OCI-LY3 (cell line): Measurements from ENCODE around the gene DAZAP1.

ENCODE experiments used
- EZH2phosphoT487 ChIP-seq: fragments of 200-600 bp; shearing (Covaris generic); IDR thresholded peaks from 2 replicates; pipeline ENCODE4 v1.6.1; 2018; ENCODE audit warnings: antibody characterized with exemption, mixed run types, low read depth
- TF ChIP-seq, protein P1 (sequence below): fragments of 200-600, 300-600 bp; sonication (generic); IDR thresholded peaks from 2 replicates; pipeline ENCODE4 v1.5.1; 2014; ENCODE audit warnings: antibody characterized with exemption, low read length, low read depth

DNA sequence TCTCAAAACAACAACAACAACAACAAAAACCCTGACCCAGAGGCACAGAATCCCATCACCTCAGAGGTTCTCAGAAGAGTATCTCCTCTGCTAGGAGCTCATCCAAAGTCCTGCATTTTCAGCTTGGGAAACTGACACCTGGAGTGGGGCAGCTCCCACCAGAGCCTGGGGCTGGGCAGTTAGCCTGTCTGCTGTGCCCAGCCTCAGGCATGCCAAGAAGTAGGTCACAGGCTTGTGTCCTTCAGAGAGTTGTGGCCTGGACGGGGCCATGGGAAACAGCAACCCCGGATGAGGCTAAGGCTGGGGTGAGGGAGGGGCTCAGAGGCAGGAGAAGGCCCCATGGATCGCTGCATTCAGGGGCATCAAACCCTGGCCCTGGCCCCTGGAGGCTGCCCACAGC is 21.6 kb upstream of the DAZAP1 start:
- TF ChIP-seq, protein P1, sequence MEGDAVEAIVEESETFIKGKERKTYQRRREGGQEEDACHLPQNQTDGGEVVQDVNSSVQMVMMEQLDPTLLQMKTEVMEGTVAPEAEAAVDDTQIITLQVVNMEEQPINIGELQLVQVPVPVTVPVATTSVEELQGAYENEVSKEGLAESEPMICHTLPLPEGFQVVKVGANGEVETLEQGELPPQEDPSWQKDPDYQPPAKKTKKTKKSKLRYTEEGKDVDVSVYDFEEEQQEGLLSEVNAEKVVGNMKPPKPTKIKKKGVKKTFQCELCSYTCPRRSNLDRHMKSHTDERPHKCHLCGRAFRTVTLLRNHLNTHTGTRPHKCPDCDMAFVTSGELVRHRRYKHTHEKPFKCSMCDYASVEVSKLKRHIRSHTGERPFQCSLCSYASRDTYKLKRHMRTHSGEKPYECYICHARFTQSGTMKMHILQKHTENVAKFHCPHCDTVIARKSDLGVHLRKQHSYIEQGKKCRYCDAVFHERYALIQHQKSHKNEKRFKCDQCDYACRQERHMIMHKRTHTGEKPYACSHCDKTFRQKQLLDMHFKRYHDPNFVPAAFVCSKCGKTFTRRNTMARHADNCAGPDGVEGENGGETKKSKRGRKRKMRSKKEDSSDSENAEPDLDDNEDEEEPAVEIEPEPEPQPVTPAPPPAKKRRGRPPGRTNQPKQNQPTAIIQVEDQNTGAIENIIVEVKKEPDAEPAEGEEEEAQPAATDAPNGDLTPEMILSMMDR, result no peak
- no peak for TF ChIP-seq EZH2phosphoT487
